Measurements from ENCODE around the gene IGFBP4.

IGFBP4 gene

DNA sequence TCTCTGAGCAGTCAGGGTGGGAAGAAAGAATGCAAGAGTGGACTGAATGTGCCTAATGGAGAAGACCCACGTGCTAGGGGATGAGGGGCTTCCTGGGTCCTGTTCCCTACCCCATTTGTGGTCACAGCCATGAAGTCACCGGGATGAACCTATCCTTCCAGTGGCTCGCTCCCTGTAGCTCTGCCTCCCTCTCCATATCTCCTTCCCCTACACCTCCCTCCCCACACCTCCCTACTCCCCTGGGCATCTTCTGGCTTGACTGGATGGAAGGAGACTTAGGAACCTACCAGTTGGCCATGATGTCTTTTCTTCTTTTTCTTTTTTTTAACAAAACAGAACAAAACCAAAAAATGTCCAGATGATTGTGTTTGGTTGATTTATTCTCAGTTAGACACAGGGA is 14.1 kb downstream of the IGFBP4 start:
- DNase-seq, result no peak

DNA sequence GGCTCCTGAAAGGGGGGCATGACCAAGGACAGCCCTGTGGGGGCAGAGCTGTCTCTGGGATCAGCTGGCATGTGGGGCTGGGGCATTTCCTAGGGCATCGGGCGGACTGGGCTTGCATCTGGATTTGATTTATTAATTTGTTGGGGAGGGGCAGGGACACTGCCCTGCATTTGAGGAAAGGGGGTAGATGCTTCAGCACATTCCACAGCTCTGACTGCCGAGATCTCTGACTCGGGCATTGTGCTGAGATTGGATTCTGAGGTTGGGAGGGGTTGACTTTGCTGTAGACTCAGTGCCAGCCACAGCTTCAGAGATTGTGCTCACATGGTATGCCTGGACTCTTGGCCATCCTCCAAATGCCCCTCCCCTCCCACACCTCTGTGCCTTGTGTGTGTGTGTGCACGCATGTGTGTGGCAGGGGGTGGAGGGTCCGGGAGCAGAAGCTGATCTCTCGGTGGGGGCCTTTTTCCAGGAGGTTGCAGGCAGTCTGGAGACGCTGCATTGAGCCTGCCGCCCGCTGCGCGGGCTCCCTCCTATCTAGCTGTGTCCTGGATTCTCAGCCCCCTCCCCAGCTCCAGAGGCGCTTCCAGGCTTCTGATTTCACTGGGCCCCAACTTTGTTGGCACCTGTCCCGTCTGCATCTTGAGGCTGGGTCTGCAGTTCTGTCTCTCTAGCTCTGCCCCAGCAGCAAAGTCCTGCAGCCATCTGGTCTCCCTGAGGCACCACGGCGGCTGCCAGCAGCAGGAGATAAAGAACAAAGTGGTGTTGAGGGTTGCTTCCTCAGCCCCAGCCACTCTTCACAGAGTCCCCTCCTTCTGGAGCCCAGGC is 14.9 kb downstream of the IGFBP4 start:
- DNase-seq, result no peak

DNA sequence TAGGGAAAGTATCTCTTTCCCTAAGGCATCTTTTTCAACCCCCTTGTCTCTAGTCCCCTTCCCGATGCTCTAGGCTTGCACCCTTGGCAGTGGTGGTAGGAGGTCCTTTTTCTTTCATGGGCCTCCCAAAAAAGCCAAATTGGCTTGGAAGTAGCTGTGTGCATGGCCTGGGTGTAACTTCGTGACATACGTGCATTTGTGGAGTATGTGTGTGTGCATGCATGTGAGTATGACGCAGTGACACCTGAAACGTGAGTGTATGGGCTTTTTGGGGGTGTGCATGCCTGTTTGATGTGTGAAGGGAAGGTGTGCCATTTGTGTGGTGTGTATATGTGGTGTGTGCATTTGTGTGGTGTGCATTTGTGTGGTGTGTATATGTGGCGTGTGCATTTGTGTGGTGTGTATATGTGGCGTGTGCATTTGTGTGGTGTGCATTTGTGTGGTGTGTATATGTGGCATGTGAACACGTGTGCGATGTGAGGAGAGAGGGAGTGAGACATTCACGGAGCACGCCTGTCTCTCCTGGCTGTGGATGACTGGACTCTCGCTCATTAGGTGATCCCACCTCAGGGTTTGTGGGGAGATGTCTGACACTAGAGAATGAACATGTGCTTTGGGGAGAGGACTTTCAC is 15.7 kb downstream of the IGFBP4 start:
- no peak for DNase-seq

DNA sequence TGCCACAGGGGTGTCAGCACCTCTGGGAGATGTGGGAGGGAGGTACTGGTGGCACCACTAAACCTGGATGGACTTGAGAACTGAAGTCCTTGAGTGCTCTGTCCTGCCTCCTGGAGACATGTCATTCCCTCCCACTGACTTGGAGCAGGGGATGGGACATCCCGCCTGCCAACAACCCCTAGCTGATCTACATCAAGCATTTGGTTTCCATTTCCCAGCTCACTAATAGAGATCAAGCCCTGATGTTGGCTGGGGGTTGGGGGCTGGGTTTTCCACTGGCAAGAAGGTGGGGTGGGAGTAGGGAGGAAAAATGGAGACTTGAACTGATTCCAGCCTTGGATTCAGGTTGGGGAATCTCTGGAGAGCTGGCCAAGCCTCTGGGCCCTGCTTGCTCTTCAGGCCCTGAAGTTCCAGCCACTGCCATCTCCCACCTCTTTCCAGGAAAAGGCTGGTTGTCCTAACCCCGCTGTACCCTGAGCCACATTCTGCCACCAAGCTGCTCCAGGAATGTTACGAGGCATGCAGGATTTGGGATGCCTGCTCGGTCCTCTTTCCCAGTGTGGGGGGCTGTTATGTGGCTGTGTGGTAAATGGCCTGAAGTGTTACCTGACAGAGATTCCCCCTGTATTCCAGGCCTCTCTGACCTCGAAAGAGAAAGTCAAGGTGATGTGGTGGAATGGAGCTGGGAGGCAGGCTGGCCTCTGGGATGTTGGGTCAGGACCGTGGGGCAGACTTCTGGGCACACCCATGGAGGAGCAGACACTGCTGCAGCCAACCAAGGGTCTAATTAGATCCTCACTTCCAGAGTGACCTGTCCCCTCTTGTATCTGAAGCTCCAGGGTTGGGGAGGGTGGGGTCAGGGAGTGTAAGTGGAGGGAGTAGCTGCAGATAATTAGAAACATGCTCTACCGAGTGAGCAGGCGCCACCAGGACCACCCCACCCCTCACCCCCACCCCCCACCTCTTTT is 16.7 kb downstream of the IGFBP4 start:
- DNase-seq, result no peak

DNA sequence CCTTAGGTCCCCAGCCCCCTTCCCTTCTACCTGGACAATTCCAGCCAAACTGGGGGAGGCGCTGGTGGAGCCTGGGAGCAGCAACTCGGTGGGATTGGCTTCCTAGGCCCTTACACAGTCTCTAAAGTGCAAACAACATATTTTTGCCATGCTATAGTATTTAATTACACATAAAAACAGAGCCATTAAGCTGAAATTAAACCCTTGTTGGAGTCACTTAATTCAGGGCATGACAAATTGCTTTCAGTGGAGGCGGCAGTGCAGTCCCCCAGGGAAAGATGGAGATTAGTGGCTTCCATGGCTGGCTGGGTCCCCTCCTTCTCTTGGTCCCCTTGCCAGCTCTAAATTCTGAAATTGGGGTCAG is 17.3 kb downstream of the IGFBP4 start:
- no peak for DNase-seq

DNA sequence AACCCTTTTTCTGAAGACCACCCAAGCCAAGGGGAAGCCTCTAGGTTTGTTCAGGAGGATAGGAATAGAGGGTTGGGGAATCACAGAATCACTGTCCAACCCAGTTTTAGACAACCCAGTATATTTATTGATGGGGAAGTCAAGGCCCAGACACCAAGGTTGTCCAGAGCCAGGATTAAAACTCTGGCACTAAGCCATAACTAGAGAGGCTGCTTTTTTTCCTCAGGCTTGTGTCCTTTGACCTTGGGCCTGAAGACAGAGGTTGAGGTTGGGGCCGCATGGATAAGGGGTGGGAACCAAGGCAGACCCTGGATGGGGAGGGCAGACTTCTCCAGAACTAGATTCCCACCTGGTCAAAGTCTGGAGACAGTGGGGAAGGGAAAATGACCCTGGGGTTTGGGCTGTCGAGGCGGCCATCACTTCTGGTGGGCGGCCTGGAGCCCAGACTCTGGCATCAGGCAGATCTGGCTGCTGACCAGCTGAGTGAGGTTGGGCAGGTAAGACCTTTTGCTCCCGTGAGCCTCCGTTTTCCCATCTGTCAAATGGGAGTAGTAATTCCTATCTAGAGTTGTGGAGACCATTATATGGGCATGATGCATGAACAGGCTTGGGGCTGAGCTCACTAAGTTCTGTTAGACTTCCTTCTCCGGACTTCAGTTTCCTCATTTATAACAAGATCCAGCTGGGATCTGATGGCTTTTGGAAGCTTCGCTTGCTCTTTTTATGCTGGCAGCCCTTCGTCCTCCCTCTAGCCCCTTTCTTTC is 17.9 kb downstream of the IGFBP4 start:
- DNase-seq, result no peak

DNA sequence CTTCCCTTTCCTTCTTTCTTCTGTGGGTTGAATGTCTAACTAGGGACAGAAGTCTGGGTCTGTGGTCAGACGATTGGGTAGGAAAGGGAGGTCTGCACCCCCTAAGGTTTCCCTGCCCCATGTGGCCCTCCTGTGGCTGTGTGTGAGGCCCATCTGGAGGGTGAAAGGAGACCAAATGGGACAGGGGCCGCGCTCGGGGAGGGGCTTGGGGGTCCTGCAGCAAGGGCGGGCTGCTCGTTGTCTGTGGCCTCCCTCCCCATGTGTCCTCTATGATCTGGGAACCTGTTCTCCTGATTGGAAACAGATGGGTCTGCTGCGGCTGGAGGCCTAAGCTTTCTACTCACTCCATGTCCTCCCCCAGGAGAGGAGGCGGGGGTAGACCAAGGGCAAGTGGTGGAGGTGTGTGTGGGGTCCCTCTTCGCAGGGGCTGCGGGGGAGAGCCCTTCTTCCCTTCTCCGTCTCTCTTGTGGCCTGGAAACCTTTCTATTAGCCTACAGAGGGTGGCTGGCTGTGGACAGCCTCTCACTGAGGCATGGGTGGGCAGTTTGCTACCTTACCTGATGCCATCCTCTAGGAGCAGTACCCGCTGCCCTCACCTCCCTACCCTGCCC is 18.6 kb downstream of the IGFBP4 start:
- DNase-seq, result no peak

DNA sequence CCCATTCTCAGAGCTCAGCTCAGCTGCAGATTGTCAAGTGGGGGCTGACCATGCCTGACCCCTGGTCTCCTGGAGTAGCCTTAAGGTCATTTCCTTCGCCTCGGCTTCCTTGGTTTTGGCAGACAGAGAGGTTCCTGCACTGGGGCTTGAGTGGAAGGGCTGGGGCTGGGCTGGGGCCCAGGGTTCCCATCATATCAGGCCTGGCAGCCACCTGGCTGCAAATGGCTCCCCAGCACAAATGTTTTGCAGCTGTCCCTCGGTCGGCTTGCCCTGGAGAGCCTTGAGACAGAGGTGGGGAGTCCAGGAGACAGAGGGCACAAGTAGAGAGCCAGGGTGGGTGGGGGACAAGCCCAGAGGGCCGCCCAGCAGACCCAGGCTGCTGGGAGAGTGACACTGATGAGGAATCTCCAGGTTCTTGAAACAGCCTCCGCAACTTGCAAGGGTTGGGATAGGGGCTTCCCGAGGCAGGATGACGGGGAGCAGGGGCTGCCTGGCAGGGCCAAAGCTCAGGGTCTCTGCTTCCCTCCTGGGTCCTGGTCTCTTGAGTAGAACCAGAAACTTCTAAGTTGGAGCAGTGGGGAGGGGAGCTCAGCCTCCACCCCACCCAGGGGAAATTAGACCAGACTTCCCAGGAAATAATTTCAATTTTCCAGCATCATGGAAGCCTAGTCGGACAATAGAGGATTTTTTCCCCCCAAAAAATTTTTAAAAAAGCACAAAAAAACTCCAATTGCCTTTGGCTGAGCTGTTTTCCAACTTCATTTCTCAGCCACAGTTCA is 19.3 kb downstream of the IGFBP4 start:
- DNase-seq, result no peak

DNA sequence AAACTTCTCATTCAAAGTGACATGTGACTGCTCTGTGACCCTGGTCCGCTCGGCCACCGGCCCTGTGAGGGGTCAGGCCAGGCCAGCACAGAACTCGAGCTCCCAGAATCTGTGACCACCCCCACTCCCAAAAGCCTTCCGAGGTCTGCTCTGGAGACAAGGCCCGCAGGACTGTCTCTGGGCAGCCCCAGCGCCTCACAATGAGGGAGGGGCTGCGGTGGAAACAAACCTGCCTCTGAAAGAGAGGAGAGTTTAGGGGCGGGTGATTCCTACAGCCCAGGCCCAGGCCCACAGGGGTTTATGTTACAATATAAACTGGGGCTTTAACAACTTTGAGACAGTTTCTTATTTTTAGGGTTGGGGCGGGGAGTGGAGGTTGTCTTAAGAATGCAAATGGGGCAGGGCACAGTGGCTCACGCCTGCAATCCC is 19.9 kb downstream of the IGFBP4 start:
- no peak for DNase-seq

DNA sequence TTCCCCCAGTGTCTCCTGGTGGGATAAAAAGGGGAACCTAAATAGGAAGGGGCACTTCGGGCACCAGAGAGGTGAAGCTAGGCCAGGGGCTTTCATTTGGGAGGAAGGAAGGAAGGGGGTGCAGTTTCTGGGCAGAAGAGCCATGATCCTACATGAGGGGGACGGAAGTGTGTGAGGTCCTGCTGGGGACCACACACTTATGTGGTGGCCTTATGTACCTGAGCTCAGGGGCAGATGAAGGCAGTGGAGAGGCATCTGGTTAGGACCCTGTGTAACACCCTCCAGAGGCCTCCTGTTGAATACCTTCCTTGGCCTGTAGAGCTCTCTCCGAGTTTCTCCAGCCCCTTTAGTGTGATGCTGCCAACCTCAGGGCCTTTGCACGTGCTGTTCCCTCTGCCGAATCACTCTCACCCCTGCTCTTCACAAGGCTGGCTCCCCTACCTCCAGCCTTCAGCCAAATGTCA is 21.2 kb downstream of the IGFBP4 start:
- no peak for DNase-seq

DNA sequence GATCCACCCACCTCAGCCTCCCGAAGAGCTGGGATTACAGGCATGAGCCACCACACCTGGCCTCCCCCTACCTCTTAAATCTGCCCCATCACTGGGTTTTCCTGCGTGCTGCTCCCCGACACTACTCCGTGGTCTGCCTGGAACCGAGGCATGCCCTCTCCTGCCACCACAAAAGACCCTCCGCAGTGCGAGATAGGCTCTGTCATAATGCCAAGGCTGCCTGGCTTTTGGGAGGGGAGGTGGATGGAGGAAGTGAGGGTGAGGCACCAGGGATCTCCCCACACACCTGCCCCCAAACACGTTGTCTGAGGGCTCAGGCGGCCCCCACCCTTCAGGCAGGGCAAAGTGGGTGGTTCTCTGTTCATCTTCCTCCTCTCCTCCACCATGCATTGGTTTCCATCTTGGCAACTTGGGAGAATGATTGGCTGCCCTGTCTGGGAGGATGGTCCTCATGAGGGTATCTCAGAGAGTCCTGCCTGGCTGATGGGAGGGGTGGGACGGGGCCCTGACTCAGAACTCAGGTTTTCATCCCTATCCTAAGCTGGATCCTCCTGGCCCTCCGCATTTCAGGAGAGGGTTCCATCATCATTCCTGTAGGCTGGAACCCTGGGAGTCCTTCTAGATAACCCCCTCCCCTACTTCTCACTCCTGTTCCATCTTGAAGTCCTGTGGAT is 23.2 kb downstream of the IGFBP4 start:
- no peak for DNase-seq

DNA sequence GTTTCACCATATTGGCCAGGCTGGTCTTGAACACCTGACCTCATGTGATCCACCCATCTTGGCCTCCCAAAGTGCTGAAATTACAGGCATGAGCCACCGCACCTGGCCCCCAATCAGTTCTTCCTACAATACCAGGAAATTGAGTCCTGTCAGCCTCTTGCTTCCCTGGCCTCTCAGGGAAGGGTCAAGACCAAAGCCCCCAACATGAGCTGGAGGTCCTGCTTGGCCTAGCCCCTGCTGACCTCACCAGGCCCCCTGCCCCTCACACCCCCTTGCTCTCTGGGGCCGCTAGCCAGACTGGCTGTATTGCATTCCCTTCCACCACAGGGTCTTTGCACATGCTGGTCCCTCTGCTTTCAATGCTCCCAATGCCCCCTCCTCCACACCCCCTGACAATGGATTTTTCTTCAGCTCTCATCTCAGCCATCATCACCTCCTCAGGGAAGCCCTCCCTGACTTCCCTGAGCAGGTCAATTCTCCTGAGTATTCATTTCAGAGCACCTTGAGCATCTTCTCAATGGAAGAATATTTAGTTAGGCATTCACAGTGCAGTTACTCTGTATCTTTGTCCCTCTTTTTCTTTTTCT is 24.1 kb downstream of the IGFBP4 start:
- DNase-seq, result no peak

DNA sequence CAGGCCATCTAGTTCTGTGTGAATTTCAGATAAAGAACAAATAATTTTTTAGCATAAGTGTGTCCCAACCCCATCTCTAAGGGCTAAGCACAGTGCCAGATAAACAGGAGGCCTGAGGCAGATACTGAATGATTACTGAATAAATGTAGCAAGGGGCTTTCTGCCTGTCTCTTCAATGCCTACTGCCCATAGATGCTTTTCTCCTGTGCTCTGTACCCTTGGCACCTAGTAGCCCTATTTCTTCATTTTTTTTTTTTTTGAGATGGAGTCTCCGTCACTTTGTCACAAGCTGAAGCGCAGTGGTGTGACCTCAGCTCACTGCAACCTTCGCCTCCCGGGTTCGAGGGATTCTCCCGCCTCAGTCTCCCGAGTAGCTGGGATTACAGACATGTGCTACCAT is 25.3 kb downstream of the IGFBP4 start:
- DNase-seq, result no peak

DNA sequence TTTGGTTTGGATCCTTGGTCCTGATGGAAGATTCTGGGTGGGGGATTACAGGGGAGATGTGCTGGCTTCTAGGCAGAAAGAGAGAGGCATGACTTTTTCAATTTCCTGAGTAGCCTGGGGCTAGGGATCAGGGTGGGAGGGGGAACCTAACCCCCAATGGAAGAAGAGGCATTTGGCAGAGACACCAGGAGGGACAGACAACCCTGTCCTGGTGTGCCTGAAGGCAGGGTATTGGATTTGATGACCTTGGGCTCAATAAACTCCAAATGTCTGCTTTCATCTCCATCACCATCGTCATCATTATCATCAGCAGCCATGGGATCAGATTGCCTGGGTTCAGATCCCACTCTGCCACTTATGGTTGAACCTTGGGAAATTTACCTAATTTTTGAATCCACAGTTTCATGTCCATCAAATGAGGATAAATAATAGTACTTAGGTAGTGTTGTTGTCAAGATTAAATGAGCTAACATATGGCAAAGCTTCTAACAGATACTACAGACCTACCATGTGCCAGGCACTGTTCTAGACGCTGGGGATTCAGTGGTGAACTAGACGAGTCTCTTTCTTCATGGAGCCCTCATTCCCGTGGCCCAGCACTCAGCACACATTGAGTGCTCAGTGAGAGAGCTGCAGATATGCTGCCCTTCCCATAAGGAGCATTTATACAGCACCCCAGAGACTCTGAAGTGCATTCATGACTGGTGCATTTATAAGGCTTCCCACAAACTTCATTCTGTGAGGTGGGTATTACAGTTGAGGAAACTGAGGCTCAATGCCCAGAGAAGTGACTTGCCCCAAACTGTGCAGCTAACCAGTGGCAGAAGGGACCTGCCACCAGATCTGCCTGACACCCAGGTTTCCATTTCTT is 26.8 kb downstream of the IGFBP4 start:
- no peak for DNase-seq

DNA sequence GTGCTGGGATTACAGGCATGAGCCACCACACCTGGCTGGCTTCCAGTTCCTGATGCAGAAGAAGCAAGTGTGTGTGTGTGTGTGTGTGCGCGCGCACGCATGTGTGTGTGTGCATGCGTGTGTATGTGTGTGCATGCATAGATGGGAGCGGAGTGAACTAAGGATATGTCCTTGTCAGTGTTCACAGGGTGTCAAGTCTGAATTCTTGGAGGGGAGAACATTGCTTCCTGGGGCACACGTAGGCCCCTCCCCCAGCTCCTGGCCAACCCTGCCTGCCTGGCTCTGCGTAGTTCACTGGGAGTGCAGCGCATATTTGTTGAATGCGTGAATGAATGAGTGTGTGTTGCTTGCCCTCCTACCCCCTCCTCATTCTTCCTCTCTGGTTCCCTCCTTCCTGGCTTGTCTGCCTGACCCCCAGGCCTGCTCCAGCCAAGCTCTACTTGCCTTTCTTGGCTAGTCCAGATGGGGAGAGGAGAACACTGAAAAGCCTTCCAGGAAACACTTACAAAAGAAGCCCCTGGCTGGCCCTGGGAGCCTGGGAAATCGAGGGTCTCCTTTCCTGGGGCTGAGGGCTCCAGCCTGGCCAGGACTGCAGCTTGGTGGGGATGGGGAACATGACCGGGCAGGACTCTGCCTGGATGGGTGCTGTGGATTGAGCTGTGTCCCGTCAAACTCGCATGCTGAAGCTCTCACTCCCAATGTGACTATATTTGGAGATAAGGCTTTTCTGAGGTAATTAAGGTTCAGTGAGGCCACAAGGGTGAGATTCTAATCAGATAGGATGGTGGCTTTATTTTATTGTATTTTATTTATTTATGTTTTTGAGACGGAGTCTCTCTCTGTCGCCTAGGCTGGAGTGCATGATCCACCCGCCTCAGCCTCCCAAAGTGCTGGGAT is 27.9 kb downstream of the IGFBP4 start:
- DNase-seq, result no peak

DNA sequence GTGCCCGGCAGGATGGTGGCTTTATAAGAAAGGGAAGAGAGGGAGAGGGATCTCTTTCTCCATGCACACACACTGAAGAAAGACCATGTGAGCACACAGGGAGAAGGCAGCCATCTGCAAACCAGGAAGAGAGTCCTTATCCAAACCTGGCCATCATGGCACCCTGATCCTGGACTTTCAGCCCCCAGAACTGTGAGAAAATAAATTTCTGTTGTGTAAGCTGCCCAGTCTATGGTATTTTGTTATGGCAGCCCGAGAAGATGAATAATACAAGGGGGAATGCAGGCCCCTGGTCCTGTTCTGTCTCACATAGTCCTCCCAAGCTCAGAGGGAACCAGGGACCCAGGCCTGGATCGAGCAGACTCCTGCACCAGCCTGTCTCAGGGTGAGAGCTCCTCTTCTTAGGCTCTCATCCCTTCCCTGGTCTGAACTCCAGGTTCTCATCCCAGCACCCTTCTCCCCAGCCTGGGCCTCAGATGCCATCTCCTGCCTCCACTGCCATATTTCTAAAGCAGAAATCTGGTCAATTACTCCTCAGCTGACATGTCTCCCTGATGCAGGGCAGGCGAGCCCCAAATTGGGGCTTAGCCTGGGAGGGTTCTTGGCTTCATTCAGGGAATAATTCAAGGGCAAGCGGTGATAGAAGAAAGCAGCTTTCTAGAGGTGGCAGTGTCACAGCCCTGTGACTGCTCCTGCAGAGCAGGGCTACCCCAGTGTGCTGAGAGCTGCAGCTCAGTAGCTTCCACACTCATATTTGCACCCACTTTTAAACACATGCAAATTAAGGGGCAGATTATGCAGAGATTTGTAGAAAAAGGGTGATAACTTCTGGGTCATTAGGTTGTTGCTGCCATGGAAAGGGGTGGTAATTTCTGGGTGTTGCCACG is 28.8 kb downstream of the IGFBP4 start:
- DNase-seq, result no peak
